GM18526 (cell line): ENCODE measurements around the gene STX12.

Source experiments
- POLR2A ChIP-seq: IDR thresholded peaks from 3 replicates; pipeline ENCODE4 v1.6.1; 2011; ENCODE audit not compliant: insufficient read length; ENCODE audit errors: extremely low read depth

STX12 gene

GRCh38 chr1:27763358-27763757 lies 9.7 kb upstream of the STX12 start:
- no peak for TF ChIP-seq POLR2A

DNA sequence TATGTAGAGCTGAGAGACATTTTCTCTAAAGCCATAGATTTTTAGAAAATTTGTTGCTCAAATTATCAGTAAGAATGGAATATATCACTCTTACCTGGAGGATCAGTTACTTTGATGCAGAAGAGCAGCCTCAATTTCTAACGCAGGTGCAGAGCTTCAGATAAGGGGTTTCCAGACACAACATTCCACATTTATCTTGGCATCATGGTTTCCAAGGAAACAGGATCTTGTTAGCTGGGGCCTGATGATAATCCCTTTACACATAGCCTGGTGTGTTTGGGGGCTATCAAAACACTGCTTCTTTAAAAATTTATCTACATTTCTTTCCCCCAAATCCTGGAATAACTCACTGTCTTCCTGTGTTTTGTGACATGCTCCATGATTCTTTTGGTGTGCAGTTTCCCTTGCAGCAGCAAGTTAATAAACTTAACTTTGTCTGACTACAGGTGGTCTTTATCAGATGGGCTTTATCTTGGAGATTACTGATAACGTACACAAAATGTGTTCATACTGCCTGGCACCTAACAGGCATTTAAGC lies 2.7 kb upstream of the STX12 start:
- TF ChIP-seq POLR2A = no peak

DNA sequence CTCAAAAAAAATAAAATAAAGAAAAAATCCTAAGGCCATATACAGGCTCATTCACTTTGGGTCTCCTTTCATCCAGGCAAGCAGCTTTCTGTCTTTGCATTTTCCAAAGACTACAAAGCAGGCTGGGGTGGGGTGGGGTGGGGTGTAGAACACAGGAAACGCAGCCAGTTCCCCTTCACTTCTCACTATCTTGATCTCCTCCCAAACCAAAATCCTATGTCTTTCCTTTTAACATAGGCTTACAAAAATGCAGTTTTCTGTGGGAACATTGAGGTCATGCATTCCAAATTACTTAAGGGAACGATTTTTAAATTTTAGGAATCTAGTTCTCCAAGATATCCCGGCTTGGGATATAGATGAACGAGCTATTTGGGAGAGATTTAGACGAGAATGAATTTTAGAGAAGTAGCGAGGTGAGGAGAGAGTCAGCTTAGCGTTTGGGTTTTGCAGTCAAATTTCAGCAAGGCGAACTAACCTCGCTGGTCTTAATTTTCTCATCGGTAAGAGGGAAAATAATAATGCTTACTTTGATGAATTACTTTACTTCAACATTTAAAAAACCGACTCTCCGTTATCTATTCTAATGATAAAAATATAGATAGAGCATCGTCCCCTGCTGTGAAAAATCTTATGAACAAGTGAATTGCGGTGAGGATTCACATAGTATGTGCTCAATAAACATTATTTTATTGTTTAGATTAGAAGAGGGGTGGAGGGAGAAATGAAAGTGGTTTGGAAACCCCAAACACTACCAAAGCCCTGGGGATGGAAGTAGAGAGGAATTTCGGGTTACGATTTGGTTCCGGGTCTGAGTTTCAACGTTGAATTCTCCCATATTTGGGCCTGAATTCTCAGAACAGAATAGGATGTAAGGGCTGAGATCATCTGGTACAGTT lies 735 bp upstream of the STX12 start:
- TF ChIP-seq POLR2A = no peak

- TF ChIP-seq POLR2A = no peak
Measured at GRCh38 chr1:27773826-27774445, 917 bp downstream of the STX12 start.

- TF ChIP-seq POLR2A = no peak
Measured at GRCh38 chr1:27774654-27775053, 1.6 kb downstream of the STX12 start.

GRCh38 chr1:27778056-27778455 lies 5.0 kb downstream of the STX12 start:
- TF ChIP-seq POLR2A = no peak

GRCh38 chr1:27779122-27779521 lies 6.1 kb downstream of the STX12 start:
- TF ChIP-seq POLR2A = no peak

GRCh38 chr1:27782950-27783349 lies 9.9 kb downstream of the STX12 start:
- no peak for TF ChIP-seq POLR2A

- no peak for TF ChIP-seq POLR2A
Measured at GRCh38 chr1:27784700-27785099, 11.7 kb downstream of the STX12 start.

DNA sequence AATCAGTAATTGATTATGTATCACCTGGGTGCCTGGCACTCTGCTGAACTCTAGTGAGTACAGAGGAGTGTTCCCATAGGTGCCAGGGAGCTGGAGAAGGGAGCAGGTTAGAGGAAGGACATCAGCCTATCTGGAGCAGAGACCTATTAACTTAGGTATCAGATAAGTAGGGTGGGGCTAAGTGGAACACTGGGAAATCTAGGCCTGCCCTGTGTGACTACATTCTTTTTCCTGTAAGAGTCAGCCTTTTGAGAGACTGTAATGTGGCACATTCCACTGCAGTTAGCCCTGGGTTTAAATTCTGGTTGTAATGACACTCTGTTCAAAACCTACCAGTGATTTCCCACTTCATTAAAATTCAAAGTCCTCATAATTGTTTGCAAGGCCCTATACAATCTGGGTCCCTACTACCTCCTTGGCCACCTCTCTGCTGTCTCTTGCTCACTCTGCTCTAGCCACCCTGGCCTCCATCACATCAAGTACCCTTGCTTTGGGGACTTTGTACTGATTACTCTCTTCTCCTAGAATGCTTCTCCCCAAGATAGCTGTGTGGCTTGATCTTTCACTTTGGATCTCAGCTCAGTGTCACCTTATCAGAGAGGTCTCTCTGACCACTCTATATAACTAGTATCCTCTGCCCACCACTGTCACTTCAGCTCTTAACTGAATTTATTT lies 12.9 kb downstream of the STX12 start:
- no peak for TF ChIP-seq POLR2A

- TF ChIP-seq POLR2A = no peak
Measured at GRCh38 chr1:27787895-27788294, 14.9 kb downstream of the STX12 start.

DNA sequence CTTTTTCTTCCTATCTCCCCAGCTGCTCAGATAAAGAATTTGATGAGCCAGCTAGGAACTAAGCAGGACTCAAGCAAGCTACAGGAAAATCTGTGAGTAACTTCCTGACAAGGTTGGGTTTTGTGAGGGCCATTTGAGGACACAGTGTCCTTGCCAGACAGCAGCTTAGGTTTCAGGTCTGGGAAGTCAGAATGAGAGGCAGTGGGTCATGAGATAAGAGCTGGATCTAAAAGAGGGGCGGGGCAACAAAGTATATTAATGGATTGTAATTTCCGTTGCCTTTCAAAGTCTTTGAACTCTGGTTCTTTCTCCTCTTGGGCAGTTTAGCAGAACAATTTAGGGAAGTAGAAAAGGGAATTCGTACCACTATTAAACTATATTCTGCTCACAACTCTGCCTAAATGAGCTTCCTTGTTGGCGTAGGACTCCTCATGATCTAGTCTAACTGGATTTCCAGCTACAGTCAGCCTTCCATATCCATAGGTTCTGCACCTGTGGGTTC lies 16.6 kb downstream of the STX12 start:
- no peak for TF ChIP-seq POLR2A

GRCh38 chr1:27795601-27796000 lies 22.6 kb downstream of the STX12 start:
- no peak for TF ChIP-seq POLR2A

DNA sequence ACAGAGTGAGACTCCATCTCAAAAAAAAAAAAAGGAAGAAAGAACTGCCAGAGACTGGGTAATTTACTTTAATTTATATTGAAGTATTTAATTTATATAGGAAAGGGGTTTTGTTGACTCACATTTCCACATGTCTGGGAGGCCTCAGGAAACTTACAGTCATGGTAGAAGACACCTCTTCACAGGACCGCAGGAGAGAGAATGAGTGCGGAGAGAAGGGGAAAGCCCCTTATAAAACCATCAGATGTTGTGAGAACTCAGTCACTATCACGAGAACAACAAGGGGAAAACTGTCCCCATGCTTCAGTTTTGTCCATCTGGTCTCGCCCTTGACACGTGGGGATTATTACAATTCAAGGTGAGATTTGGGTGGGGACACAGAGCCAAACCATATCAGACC lies 31.8 kb downstream of the STX12 start:
- TF ChIP-seq POLR2A = no peak

- TF ChIP-seq POLR2A = no peak
Measured at GRCh38 chr1:27806758-27807157, 33.7 kb downstream of the STX12 start.
